SK-N-SH treated with all-trans-retinoic acid at 6 μM for 48 hours (cell line): ENCODE measurements around the gene RNF17.

Experiments
- CREB5 ChIP-seq: fragments of 250-450 bp; sonication (Bioruptor Pico); IDR thresholded peaks from 2 replicates; pipeline ENCODE4 v1.5.1; 2020; ENCODE audit warnings: low read depth, mild to moderate bottlenecking, moderate library complexity
- ESRRG ChIP-seq: fragments of 250-450 bp; sonication (Bioruptor Pico); IDR thresholded peaks from 2 replicates; pipeline ENCODE4 v1.6.1; 2021; ENCODE audit warnings: mild to moderate bottlenecking
- ISL1 ChIP-seq: fragments of 250-450 bp; sonication (Bioruptor Pico); IDR thresholded peaks from 2 replicates; pipeline ENCODE4 v2.1.2; 2022; ENCODE audit warnings: mild to moderate bottlenecking, moderate library complexity
- PPARA ChIP-seq: fragments of 250-450 bp; sonication (Bioruptor Pico); IDR thresholded peaks from 2 replicates; pipeline ENCODE4 v1.5.0; 2020; ENCODE audit warnings: mild to moderate bottlenecking, borderline replicate concordance
- RARB ChIP-seq: fragments of 250-450 bp; sonication (Bioruptor Pico); IDR thresholded peaks from 2 replicates; pipeline ENCODE4 v1.8.0; 2021; ENCODE audit warnings: mild to moderate bottlenecking, moderate library complexity
- SNAI2 ChIP-seq: fragments of 250-450 bp; sonication (Bioruptor Pico); IDR thresholded peaks from 2 replicates; pipeline ENCODE4 v1.5.0; 2020; ENCODE audit warnings: mild to moderate bottlenecking, moderate library complexity
- ZC3H10 ChIP-seq: fragments of 250-450 bp; sonication (Bioruptor Pico); IDR thresholded peaks from 2 replicates; pipeline ENCODE4 v1.5.1; 2021; ENCODE audit warnings: mild to moderate bottlenecking, moderate library complexity
- ZFP30 ChIP-seq: fragments of 450-650 bp; formaldehyde crosslinking; IDR thresholded peaks from 2 replicates; pipeline ENCODE4 v1.5.0; 2022; ENCODE audit warnings: mild to moderate bottlenecking, moderate library complexity
- TF ChIP-seq, protein P1 (sequence below): fragments of 250-450 bp; sonication (Bioruptor Pico); IDR thresholded peaks from 2 replicates; pipeline ENCODE4 v1.5.0; 2020; ENCODE audit warnings: mild to moderate bottlenecking, moderate library complexity
- TF ChIP-seq, protein P2 (sequence below): fragments of 250-450 bp; sonication (Bioruptor Pico); IDR thresholded peaks from 2 replicates; pipeline ENCODE4 v1.8.0; 2020; ENCODE audit warnings: mild to moderate bottlenecking, moderate library complexity, borderline replicate concordance

- TF ChIP-seq SNAI2 (CRISPR knock-in tag) (no peak), RARB (CRISPR knock-in tag) (no peak), PPARA (CRISPR knock-in tag) (no peak), ZC3H10 (CRISPR knock-in tag) (no peak), ESRRG (CRISPR knock-in tag) (no peak), ZFP30 (CRISPR knock-in tag) (no peak), CREB5 (CRISPR knock-in tag) (no peak), ISL1 (no peak)
- TF ChIP-seq, protein P1, sequence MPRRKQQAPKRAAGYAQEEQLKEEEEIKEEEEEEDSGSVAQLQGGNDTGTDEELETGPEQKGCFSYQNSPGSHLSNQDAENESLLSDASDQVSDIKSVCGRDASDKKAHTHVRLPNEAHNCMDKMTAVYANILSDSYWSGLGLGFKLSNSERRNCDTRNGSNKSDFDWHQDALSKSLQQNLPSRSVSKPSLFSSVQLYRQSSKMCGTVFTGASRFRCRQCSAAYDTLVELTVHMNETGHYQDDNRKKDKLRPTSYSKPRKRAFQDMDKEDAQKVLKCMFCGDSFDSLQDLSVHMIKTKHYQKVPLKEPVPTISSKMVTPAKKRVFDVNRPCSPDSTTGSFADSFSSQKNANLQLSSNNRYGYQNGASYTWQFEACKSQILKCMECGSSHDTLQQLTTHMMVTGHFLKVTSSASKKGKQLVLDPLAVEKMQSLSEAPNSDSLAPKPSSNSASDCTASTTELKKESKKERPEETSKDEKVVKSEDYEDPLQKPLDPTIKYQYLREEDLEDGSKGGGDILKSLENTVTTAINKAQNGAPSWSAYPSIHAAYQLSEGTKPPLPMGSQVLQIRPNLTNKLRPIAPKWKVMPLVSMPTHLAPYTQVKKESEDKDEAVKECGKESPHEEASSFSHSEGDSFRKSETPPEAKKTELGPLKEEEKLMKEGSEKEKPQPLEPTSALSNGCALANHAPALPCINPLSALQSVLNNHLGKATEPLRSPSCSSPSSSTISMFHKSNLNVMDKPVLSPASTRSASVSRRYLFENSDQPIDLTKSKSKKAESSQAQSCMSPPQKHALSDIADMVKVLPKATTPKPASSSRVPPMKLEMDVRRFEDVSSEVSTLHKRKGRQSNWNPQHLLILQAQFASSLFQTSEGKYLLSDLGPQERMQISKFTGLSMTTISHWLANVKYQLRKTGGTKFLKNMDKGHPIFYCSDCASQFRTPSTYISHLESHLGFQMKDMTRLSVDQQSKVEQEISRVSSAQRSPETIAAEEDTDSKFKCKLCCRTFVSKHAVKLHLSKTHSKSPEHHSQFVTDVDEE (CRISPR knock-in tag), result no peak
- TF ChIP-seq, protein P2, sequence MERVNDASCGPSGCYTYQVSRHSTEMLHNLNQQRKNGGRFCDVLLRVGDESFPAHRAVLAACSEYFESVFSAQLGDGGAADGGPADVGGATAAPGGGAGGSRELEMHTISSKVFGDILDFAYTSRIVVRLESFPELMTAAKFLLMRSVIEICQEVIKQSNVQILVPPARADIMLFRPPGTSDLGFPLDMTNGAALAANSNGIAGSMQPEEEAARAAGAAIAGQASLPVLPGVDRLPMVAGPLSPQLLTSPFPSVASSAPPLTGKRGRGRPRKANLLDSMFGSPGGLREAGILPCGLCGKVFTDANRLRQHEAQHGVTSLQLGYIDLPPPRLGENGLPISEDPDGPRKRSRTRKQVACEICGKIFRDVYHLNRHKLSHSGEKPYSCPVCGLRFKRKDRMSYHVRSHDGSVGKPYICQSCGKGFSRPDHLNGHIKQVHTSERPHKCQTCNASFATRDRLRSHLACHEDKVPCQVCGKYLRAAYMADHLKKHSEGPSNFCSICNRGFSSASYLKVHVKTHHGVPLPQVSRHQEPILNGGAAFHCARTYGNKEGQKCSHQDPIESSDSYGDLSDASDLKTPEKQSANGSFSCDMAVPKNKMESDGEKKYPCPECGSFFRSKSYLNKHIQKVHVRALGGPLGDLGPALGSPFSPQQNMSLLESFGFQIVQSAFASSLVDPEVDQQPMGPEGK, result no peak
These were observed 13.2 kb downstream of the RNF17 start for GRCh38 chr13:24777171-24777570.
